GM18868 (cell line): ENCODE data around the gene ZP1.
"Not testable (repeated sequence)": the region's sequence is repeated elsewhere in the genome, so short reads cannot be mapped to it uniquely, and the experiment has no call there.

Source experiments
- ATAC-seq: cut with Tn5 transposase; IDR thresholded peaks from one replicate; pipeline ENCODE4 v1.9.1; 2021; ENCODE audit warnings: mild to moderate bottlenecking, moderate library complexity; ENCODE audit not compliant: unreplicated experiment

Gene ZP1

DNA sequence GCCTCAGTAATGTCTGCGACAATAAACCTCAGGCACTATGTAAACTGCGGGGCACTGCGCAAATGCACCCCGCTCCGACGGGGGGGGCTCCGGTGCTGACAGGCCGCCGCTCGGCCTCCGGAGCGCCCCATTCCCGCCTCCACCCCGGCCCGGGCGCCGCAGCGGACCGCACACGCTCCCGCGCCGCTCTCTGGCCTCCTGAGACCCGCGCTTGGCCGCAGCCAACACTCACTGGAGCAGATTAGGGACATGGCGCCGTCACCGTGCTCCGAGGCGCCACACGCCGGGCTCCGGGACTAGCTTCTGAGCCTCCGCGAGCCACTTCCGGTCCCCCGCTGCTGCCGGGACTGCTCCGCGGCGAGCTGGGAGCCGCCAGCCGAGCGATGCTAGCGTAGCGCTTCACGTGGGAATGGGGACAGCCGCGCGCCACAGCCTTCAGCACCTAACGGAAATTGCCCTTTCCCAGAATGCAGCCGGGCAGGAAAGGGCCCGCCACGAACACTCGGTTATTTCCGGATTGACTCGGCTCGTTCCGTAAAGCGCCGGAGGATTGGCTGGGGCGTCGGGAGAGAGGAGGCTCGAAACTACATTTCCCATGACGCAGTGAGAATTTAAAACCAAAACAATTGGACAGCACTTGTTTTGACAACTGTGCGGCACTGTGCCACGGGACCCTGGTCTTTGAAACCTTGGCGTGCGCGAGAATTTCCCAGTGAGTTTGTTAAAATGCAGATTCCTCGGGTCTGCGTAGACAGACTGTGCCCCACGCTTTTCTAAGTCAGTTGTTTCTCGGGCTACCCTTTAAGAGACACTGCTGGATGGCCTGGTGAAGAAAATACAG lies 39.0 kb downstream of the ZP1 start, which contains the start of gene PRPF19:
Gene PRPF19 (minus strand): TSS at position 454 of the 841 bp plus-strand sequence. CDS start 203 bp downstream, at position 251.
- ATAC-seq, result peak; percentile 75

DNA sequence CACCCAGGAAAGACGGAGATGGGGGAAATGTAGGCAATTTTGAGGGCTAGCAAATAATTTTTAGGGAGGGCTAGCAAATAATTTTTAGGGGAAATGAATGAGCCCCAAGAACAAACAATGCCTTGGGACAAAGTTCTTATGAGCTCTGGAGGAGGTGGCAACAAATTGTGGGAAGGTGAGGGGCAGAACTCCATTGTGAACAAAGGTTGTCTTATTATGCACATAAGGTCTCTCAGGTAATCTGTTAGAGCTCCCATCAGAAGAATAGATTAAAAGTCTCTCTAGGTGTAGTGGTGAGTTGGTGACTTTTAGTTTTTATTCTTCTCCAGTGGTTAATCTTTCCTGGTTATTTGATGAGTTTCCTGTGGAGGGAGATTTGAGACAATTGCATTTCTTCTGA lies 41.5 kb downstream of the ZP1 start:
- ATAC-seq, result no peak

DNA sequence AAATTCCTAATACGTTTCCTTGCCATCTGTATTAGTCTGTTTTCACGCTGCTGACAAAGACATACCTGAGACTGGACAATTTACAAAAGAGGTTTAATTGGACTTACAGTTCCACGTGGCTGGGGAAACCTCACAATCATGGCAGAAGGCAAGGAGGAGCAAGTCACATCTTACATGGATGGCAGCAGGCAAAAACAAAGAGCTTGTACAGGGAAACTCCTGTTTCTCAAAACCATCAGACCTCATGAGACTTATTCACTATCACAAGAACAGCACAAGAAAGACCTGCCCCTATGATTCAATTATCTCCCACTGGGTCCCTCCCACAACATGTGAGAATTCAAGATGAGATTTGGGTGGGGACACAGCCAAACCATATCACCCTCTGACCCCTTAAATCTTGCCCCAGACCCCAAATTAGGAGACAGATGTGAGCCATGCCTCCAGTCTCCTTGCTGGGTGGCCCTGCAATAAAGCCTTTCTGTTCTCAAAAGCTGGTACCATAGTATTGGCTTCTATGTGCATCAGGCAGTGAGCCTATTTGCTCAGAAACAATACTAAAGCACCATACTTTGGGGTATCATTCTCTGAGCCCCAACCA lies 42.4 kb downstream of the ZP1 start:
- not testable (repeated sequence) for ATAC-seq

DNA sequence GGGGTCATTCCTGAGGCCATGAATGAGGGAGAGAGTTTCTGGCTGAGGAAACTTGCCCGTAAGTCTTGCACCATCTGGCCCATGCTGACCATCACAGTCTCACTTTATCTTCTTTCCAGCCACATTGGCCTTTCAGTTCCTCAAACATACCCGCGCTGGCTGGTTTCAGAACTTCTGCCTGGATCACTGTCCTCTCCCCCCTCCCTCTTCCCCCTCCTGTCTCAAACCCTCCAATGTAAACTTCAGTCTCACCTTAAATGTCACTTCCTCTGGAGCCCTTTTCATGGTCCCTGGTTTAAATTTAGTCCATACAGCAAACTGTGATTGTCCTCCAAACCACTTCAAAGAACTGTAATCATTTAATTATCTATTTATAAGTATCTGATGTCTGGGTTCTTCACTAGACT lies 42.9 kb downstream of the ZP1 start:
- peak; percentile 37 for ATAC-seq

DNA sequence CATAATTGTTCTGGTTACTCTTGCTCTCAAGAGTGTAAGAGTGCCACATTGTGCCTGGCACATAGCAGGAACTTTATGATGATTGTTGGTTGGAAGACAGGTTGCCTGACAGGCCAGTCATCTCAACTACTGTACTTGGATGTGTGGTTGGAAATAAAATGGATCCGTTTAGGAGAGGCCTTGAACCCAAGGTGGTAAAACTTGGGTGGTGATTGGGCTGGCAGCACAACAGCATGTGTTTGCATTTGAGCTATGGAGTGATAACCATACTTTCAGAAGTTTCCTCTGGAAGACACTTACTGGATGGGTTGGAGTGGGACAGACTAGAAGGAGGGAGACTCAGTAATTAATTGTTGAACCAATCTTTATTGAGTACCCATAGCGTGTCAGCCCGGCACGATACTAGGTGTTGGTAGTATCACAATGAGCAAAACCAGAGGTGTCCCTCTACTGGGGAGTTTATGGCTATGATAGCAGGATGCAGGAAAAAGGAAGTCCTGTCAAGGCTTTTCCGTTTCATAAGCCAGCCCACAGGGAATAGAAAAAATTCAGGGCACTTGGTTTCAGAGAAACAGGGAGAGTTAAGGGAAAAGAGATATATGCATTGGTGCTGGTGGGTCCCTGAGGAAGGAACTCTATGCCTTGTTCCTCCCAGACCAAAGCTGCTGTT lies 43.5 kb downstream of the ZP1 start:
- no peak for ATAC-seq

DNA sequence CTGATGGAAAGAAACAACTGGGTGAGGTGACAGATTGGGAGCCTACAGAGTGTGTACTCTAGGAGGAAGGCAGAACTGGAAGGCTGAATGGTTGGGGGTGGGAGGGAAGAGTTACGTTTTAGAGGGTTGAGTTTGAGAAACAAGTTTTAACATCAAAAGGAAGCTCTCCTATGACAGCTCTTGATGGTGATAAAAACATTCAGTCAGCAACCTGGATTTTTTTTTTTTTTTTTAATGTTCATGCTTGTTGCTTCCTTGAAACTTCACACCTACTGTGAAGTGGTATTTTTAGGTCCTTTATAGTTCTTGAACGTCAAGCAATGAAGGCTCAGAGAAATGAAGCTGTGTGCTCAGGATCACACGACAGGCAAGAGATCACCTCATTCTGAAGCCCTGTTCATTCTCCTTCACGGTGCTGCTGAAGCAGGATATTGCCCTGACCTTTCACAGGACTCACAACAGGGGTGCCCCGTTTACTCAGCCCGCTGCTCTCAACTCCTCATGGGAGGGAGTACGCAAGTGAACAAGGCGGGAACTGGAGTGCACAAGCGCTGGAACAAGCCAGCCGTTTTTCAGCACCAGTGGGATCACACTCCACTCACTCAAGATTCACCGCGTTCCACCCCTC lies 45.0 kb downstream of the ZP1 start:
- no peak for ATAC-seq

DNA sequence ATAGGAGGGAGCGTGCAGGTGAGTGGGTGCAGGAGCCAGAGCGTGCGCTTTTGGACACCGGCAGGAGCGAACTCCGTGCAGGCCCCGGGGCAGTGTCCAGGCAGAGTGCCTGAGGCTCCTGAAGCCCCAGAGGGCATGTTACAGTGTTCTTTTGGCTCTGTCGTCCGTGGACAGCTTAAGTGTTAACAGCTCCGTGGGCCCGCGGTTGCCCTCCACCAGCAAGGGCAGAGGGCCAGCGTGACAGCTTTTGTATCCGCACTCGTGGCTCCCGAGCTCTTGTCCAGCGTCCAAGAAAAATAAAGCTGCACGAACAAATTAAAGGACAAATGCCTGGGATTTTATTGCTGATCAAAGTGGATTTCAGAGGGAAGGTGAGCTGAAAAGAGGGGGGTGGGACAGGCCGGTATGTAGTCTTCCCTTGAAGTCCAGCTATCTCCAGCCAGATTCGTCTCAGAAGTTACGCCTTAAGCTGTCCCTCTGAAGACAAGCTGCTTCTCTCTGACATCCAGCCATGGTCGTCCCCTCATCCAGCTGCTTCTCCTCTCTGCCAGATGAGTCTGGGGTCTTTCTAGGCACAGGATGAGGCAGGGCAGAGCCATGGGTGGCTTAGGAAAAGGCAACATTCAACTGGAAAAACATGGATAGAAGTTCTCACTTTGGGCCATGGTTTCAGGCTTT lies 45.6 kb downstream of the ZP1 start:
- no peak for ATAC-seq

DNA sequence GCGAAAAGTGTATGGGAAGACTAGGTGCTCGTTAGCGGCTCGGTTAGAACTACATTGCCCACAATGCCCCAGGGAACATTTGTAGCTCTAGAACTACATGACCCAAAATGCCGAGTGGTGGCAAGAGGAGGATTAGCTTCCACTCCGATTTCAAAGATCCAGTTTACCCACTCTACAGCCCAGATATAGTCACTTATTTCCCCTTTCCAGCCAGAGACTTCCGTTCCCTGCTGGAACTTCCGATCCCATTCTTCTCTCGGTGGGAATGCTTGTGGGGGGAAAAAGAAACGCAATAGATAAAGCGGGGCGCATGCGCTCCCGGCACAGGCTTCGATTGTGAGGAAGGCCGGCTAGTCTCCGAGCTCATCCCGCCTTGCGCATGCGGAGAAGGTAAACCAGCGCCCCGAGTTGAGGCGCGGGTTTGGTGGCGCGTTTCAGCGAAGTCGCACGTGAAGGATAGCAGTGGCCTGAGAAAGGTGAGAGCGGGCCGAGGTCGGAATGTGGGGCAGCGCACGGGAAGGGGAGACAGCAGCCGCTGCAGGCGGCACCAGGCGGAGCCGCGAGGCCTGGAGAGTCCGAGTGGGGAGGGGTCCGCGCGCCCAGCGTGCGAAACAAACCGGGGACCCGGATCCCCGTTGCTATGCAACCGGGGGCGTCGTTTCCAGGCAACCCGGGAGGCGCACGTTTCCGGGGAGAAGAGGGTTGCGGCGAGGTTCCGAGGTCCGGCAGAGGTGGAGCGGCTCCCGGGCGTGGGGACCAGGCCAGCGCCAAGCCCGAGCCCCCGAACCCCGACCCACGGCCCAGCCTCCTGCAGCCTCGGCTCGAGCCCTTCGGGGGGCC lies 46.7 kb downstream of the ZP1 start, which contains the start of gene TMEM109:
Gene TMEM109 (plus strand): TSS at position 366 of the 840 bp plus-strand sequence. CDS start 5,536 bp downstream, outside the sequence.
- peak; percentile 58 for ATAC-seq

DNA sequence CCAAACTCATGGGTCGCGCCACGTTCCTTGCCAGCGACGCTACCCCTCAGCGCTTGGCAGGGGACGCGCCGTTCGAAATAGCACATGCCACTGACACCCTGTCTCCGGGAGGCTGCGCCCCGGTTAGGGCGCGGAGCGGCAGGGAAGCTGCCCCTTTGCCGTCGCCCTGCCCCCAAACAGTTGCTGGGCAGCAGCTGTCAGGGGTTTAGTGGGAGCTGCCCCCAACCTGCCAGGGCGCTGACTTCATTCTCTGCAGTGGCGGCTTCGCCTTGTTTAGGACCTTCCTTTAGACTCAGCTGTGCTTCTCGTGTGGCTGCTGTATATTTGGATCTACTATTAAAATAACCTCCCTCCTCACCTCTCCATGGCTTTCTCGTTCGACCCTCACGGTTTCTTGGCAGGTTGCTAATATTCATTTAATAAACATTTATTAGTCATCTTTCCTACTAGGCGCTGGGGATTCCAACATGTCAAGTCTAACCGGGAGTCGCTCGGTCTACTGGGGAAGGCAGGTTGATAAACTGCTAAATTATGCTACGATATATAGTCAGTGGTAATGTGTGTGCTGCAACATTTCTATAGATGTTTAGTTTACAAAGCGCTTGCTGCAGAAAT lies 47.4 kb downstream of the ZP1 start:
- no peak for ATAC-seq

DNA sequence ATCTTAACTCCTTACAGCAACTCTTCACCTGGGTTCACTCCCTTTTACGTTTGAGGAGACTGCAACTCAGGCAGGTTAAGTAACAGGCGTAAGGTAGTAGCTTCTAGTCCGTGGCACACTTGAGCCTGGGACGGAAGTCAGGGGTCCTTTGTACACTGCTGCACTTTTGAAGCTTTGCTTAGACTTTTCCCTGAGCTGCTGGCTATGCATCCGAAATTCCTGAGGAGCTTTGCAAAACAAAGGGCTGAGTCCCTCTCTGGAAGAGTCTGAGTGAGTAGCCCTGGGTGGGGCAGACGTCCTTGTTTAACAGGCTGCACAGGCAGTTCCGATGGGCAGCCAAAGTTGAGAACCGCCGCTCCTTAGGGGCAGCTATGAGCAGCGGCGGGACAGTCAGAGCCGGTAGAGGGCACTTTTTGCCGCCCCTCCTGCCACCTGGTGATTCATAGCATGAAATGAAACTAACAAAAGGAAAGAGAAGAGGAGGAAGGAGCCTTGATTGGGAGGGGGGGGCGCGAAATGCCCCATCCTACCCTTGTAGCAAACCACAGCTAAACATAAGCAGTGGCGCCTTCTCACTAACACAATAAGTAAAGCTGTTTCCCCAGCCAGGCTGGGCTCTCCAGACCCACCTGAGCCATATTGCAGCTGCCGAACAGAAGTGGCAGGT lies 48.0 kb downstream of the ZP1 start:
- ATAC-seq, result peak; percentile 55

DNA sequence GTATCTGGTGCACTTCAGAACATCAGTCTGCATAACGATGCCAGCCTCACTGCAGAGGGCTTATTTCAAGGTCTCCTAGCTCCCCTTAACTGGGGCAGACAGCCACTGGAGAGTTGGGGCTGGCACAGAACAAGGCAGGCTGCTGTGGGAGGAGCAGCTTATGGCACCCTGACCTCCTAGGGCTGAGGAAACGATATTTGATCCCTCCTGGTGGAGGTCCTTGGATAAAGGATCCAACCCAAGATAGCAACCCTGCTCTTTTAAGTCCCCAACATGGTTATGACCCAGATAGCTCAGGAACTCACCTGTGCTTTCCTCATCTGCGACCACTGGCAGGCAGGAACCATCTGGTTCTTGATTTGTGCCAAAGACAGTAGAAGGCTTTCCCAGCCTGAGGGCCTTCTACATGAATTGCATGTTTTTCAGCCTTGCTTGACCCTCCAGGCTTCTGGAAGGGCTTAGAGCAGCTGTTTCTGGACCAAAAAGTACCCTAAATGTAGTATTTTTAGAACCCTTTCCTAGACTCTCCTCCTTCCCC lies 49.4 kb downstream of the ZP1 start:
- no peak for ATAC-seq

DNA sequence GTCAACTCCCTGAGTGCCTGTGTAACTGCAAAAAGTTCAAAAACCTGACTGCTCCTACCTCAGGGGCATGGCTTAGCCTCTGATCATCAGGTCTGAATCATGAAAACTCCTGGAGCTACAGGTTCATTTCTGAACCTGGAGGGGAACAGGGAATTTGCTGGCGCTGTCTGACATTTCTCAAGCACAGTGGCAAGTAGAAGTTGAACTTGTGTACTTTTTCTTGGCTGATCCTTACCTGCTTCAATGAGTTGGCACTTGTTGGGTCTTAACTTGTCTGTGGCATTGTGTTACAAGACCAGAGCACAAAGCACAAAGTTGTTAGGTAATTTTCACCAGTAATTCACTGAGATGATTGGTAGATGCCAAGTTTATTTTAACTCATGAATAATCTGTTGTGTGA lies 49.9 kb downstream of the ZP1 start:
- ATAC-seq, result no peak

DNA sequence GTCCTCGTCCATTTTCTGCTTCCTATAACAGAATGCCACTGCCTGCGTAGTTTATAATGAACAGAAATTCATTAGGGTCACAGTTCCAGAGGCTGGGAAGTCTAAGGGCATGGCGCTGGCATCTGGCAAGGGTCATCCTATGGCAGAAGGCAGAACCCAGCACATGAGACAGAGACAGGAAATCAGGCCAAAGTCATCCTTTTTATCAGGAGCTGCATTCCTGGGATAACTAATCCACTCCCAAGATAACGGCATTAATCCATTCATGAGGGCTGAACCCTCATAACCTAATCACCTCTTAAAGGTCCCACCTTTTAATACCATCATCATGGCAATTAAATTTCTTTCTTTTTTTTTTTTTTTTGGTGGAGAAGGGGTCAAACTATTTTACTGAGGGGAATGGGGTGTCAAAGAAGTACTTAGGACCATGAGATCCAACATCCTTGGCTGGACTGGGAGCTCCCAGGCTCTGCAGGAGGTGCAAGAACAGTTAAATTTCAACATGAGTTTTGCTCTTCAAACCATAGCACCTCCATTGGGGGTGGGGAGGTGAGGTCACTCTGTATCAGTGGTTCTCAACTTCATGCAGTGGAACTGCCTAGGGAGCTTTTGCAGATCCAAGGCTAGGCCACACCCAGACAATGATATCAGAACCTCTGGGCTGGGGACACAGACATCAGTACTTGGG lies 51.1 kb downstream of the ZP1 start:
- ATAC-seq, result no peak

DNA sequence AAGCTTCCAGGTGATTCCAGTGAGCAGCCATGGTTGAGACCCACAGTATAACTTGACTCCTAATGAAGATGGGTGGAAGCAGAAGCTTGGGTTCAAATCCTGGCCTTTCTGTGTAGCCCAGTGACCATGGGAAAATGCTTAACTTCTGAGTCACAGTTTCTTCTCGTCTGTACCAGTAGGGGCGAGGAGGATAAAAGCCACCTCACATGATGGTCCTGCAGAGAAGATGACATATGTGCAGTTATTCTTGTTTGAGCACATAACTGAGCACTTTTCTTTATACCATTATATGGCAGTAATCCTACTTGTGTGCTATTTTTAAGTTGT lies 51.6 kb downstream of the ZP1 start:
- ATAC-seq, result no peak

DNA sequence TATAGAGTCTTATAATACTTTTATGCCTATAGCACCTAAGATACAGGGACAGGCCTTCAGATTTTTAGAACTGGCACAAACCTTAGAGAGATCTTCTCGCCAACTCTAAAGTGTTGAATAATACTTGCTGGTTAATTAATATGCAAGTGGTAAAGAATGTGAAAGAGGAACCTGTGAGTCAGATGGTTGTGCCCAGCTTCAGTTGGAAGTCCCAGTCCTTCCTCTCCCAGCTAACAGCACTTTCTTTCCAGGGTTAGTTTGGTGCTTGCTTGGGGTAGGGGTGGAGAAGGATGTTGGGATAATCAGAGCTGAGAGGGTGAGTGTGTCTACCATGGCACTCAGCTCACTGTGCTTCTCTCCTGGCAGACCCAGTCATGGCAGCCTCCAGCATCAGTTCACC lies 52.0 kb downstream of the ZP1 start:
- no peak for ATAC-seq

DNA sequence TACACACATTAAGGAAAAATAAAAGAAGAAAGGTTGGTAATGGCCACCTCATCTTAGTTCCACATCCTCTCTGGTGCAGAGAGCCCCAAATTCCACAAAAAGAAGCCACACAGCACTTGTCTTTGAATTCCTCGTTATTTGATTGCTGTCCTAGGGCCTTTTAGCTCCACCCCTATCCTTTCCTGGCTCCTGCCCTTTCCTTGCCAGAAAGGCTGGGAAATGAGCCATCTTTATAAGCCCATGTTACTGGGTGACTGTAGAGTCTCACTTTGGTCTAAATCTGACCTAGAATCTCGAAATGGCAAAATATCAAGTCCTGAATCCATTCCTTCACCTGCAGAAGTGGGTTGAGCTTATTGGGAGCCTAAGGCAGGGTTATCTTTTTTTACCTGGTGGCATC lies 52.6 kb downstream of the ZP1 start:
- ATAC-seq, result no peak

DNA sequence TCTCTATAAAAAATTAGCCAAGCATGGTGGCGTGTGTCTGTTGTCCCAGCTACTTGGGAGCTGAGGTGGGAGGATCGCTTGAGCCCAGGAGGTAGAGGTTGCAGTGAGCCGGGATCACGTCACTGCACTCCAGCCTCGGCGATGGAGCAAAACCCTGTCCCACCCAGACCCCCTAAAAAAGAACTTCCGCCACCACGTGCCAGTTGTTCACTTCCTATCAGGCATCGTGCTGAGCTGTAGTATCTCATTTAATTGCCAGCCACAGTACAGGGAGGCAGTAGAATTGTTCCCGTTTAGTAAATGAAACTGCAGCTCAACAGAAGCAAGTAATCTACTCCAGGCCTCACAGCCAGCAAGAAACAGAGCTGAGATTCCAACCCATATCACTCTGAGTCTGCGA lies 53.9 kb downstream of the ZP1 start:
- ATAC-seq, result no peak

DNA sequence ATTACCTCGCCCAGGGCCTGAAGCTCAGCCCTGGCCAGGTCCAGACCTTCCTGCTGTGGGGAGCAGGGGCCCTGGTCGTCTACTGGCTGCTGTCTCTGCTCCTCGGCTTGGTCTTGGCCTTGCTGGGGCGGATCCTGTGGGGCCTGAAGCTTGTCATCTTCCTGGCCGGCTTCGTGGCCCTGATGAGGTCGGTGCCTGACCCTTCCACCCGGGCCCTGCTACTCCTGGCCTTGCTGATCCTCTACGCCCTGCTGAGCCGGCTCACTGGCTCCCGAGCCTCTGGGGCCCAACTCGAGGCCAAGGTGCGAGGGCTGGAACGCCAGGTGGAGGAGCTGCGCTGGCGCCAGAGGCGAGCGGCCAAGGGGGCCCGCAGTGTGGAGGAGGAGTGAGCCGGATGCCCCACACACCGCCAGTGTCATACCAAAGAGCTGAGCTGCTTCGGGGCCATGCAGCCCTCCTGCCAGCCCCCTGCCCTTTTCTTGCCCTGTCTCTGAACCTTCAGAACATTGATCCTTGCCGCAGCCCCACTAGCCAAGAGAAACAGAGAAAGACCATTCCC lies 54.5 kb downstream of the ZP1 start:
- no peak for ATAC-seq
